SK-N-SH treated with all-trans-retinoic acid at 6 μM for 48 hours (cell line): ENCODE results near the gene ALDH1A2.

ENCODE experiments used
- ARNTL ChIP-seq: fragments of 450-650 bp; formaldehyde crosslinking; IDR thresholded peaks from 2 replicates; pipeline ENCODE4 v1.5.0; 2020; ENCODE audit warnings: low read depth, mild to moderate bottlenecking, moderate library complexity, borderline replicate concordance
- ESRRG ChIP-seq: fragments of 250-450 bp; sonication (Bioruptor Pico); IDR thresholded peaks from 2 replicates; pipeline ENCODE4 v1.6.1; 2021; ENCODE audit warnings: mild to moderate bottlenecking
- GLIS3 ChIP-seq: fragments of 250-450 bp; sonication (Bioruptor Pico); IDR thresholded peaks from 2 replicates; pipeline ENCODE4 v1.5.0; 2020; ENCODE audit warnings: mild to moderate bottlenecking, moderate library complexity
- ISL1 ChIP-seq: fragments of 250-450 bp; sonication (Bioruptor Pico); IDR thresholded peaks from 2 replicates; pipeline ENCODE4 v2.1.2; 2022; ENCODE audit warnings: mild to moderate bottlenecking, moderate library complexity
- RARB ChIP-seq: fragments of 250-450 bp; sonication (Bioruptor Pico); IDR thresholded peaks from 2 replicates; pipeline ENCODE4 v1.8.0; 2021; ENCODE audit warnings: mild to moderate bottlenecking, moderate library complexity
- ZNF565 ChIP-seq: fragments of 450-650 bp; formaldehyde crosslinking; conservative IDR thresholded peaks from 2 replicates; pipeline ENCODE4 v1.5.0; 2020; ENCODE audit warnings: low read depth, mild to moderate bottlenecking, moderate library complexity
- ZNF8 ChIP-seq: fragments of 450-650 bp; formaldehyde crosslinking; IDR thresholded peaks from 2 replicates; pipeline ENCODE4 v1.5.0; 2020; ENCODE audit warnings: mild to moderate bottlenecking, moderate library complexity
- TF ChIP-seq, protein P1 (sequence below): fragments of 250-450 bp; sonication (Bioruptor Pico); IDR thresholded peaks from 2 replicates; pipeline ENCODE4 v1.8.0; 2020; ENCODE audit warnings: mild to moderate bottlenecking, moderate library complexity, borderline replicate concordance
- TF ChIP-seq, protein P2 (sequence below): fragments of 250-450 bp; sonication (Bioruptor Pico); IDR thresholded peaks from 2 replicates; pipeline ENCODE4 v1.5.1; 2020; ENCODE audit warnings: low read depth, mild to moderate bottlenecking, moderate library complexity
- TF ChIP-seq, protein P3 (sequence below): fragments of 250-450 bp; sonication (Bioruptor Pico); IDR thresholded peaks from 2 replicates; pipeline ENCODE4 v1.5.1; 2021; ENCODE audit warnings: mild to moderate bottlenecking, moderate library complexity

DNA sequence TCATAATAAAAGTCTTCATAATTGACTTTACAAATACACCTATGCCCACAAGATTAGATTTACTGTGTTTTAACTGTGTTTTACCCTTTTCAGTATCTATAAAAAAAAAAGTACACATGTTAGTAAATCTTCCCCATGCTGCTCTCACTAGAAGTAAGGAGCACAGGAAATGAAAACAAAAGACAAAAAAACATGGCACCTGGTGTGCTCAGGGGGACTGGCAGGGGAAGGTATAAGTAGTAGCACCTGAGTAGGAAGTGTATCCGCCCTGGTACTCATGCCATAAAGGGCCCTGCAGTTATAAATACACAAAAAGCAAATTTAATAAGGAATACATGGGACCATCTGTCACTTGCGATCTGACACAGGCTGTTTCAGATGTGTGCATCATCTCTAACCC lies 8.9 kb upstream of the ALDH1A2 start:
- no peak for TF ChIP-seq ISL1
- TF ChIP-seq, protein P1, sequence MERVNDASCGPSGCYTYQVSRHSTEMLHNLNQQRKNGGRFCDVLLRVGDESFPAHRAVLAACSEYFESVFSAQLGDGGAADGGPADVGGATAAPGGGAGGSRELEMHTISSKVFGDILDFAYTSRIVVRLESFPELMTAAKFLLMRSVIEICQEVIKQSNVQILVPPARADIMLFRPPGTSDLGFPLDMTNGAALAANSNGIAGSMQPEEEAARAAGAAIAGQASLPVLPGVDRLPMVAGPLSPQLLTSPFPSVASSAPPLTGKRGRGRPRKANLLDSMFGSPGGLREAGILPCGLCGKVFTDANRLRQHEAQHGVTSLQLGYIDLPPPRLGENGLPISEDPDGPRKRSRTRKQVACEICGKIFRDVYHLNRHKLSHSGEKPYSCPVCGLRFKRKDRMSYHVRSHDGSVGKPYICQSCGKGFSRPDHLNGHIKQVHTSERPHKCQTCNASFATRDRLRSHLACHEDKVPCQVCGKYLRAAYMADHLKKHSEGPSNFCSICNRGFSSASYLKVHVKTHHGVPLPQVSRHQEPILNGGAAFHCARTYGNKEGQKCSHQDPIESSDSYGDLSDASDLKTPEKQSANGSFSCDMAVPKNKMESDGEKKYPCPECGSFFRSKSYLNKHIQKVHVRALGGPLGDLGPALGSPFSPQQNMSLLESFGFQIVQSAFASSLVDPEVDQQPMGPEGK (CRISPR knock-in tag) = no peak
- TF ChIP-seq, protein P2, sequence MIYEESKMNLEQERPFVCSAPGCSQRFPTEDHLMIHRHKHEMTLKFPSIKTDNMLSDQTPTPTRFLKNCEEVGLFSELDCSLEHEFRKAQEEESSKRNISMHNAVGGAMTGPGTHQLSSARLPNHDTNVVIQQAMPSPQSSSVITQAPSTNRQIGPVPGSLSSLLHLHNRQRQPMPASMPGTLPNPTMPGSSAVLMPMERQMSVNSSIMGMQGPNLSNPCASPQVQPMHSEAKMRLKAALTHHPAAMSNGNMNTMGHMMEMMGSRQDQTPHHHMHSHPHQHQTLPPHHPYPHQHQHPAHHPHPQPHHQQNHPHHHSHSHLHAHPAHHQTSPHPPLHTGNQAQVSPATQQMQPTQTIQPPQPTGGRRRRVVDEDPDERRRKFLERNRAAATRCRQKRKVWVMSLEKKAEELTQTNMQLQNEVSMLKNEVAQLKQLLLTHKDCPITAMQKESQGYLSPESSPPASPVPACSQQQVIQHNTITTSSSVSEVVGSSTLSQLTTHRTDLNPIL (CRISPR knock-in tag) = no peak
- TF ChIP-seq ESRRG (CRISPR knock-in tag) = no peak
- no peak for TF ChIP-seq ZNF8
- TF ChIP-seq RARB (CRISPR knock-in tag) = no peak
- no peak for TF ChIP-seq ARNTL (CRISPR knock-in tag)
- TF ChIP-seq GLIS3 (CRISPR knock-in tag) = no peak
- TF ChIP-seq, protein P3, sequence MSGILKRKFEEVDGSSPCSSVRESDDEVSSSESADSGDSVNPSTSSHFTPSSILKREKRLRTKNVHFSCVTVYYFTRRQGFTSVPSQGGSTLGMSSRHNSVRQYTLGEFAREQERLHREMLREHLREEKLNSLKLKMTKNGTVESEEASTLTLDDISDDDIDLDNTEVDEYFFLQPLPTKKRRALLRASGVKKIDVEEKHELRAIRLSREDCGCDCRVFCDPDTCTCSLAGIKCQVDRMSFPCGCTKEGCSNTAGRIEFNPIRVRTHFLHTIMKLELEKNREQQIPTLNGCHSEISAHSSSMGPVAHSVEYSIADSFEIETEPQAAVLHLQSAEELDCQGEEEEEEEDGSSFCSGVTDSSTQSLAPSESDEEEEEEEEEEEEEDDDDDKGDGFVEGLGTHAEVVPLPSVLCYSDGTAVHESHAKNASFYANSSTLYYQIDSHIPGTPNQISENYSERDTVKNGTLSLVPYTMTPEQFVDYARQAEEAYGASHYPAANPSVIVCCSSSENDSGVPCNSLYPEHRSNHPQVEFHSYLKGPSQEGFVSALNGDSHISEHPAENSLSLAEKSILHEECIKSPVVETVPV = no peak
- no peak for TF ChIP-seq ZNF565 (CRISPR knock-in tag)
